ENCODE results near the gene ACTN4.
"Not testable (repeated sequence)": the region's sequence is repeated elsewhere in the genome, so short reads cannot be mapped to it uniquely, and the experiment has no call there.

The ACTN4 gene

GRCh38 chr19:38737281-38737865, 89.9 kb downstream of the ACTN4 start:
- DNase-seq (ENCODE audit: low read depth), result no peak

- DNase-seq (ENCODE audit: low read depth), result no peak
Observed at GRCh38 chr19:38737921-38738737, 90.7 kb downstream of the ACTN4 start.

- DNase-seq (ENCODE audit: low read depth), result no peak
Observed at GRCh38 chr19:38739440-38740256, 92.2 kb downstream of the ACTN4 start.

GRCh38 chr19:38740257-38740592, 92.8 kb downstream of the ACTN4 start:
- no peak for DNase-seq (ENCODE audit: low read depth)

GRCh38 chr19:38740932-38741331, 93.5 kb downstream of the ACTN4 start:
- no peak for DNase-seq (ENCODE audit: low read depth)

GRCh38 chr19:38741670-38742069, 94.2 kb downstream of the ACTN4 start:
- no peak for DNase-seq (ENCODE audit: low read depth)

GRCh38 chr19:38742296-38742695, 94.8 kb downstream of the ACTN4 start:
- no peak for DNase-seq (ENCODE audit: low read depth)

GRCh38 chr19:38742906-38743305, 95.5 kb downstream of the ACTN4 start:
- DNase-seq (ENCODE audit: low read depth), result no peak

- DNase-seq (ENCODE audit: low read depth), result no peak
Observed at GRCh38 chr19:38743394-38744297, 96.2 kb downstream of the ACTN4 start.

- DNase-seq (ENCODE audit: low read depth), result no peak
Observed at GRCh38 chr19:38744298-38744681, 96.8 kb downstream of the ACTN4 start, which contains the start of gene CAPN12. Gene CAPN12 (minus strand): TSS chr19:38744474. CDS start chr19:38744165, 309 bp downstream.

- DNase-seq (ENCODE audit: low read depth), result no peak
Observed at GRCh38 chr19:38744874-38745273, 97.4 kb downstream of the ACTN4 start.

- no peak for DNase-seq (ENCODE audit: low read depth)
Observed at GRCh38 chr19:38745316-38745715, 97.9 kb downstream of the ACTN4 start.

- not testable (repeated sequence) for DNase-seq (ENCODE audit: low read depth)
Observed at GRCh38 chr19:38753783-38754182, 106.3 kb downstream of the ACTN4 start.

GRCh38 chr19:38754196-38754595, 106.7 kb downstream of the ACTN4 start:
- DNase-seq (ENCODE audit: low read depth), result not testable (repeated sequence)

- no peak for DNase-seq (ENCODE audit: low read depth)
Observed at GRCh38 chr19:38759590-38760003, 112.1 kb downstream of the ACTN4 start.

GRCh38 chr19:38760805-38761517, 113.5 kb downstream of the ACTN4 start:
- DNase-seq (ENCODE audit: low read depth), result not testable (repeated sequence)

GRCh38 chr19:38761884-38762389, 114.5 kb downstream of the ACTN4 start:
- not testable (repeated sequence) for DNase-seq (ENCODE audit: low read depth)

- no peak for DNase-seq (ENCODE audit: low read depth)
Observed at GRCh38 chr19:38763795-38764220, 116.4 kb downstream of the ACTN4 start.

- DNase-seq (ENCODE audit: low read depth), result no peak
Observed at GRCh38 chr19:38765214-38765613, 117.8 kb downstream of the ACTN4 start.

- DNase-seq (ENCODE audit: low read depth), result no peak
Observed at GRCh38 chr19:38766276-38767047, 119.0 kb downstream of the ACTN4 start.
